Smooth muscle cell (in vitro differentiated cells): ENCODE results near the gene GRIA4. TPM values are rescaled to one million over a fixed set of nuclear protein-coding genes. Genes with fewer than 3 reads are reported as not detected.

Source experiments
- DNase-seq: peaks from one replicate; lab custom pipeline; 2025; ENCODE audit not compliant: unreplicated experiment; lab: John Stamatoyannopoulos, UW
- H2AFZ ChIP-seq: fragments of 200-600 bp; sonication (generic); 2 replicates; pipeline ENCODE4 v1.6.0; 2016; ENCODE audit warnings: antibody characterized with exemption, low read depth, mild to moderate bottlenecking
- H3F3A ChIP-seq: fragments of 200-600 bp; sonication (generic); 2 replicates; pipeline ENCODE4 v1.6.0; 2017; ENCODE audit warnings: antibody characterized with exemption, low read depth
- H3K27ac ChIP-seq: fragments of 200-600 bp; sonication (generic); 2 replicates; pipeline ENCODE4 v1.5.1; 2016; ENCODE audit warnings: low read depth, mild to moderate bottlenecking
- H3K27me3 ChIP-seq: fragments of 200-600 bp; sonication (generic); 2 replicates; pipeline ENCODE4 v1.6.1; 2016; ENCODE audit warnings: low read depth, mild to moderate bottlenecking
- H3K36me3 ChIP-seq: fragments of 200-600 bp; sonication (generic); 2 replicates; pipeline ENCODE4 v1.5.1; 2016; ENCODE audit warnings: low read depth
- H3K4me1 ChIP-seq: fragments of 200-600 bp; sonication (generic); 2 replicates; pipeline ENCODE4 v1.5.1; 2016; ENCODE audit warnings: low read depth
- H3K4me2 ChIP-seq: fragments of 200-600 bp; sonication (generic); 2 replicates; pipeline ENCODE4 v1.6.0; 2016; ENCODE audit warnings: mild to moderate bottlenecking
- H3K4me3 ChIP-seq: fragments of 200-600 bp; sonication (generic); 2 replicates; pipeline ENCODE4 v1.5.1; 2016; ENCODE audit warnings: mild to moderate bottlenecking
- H3K79me2 ChIP-seq: fragments of 200-600 bp; sonication (generic); 2 replicates; pipeline ENCODE4 v1.6.0; 2016; ENCODE audit warnings: low read depth, mild to moderate bottlenecking
- H3K9ac ChIP-seq: fragments of 200-600 bp; sonication (generic); 2 replicates; pipeline ENCODE4 v1.6.0; 2016; ENCODE audit warnings: low read depth
- H3K9me3 ChIP-seq: fragments of 200-600 bp; sonication (generic); replicated peaks from 2 replicates; pipeline ENCODE4 v1.5.1; 2016; ENCODE audit warnings: low read depth
- H4K20me1 ChIP-seq: fragments of 200-600 bp; sonication (generic); 2 replicates; pipeline ENCODE4 v1.6.0; 2016; ENCODE audit warnings: low read depth
- WGBS: methylation state at CpG from one replicate; pipeline ENCODE4 v1.1.7; 2016; ENCODE audit warnings: low lambda C conversion rate; 5-methylcytosine and 5-hydroxymethylcytosine counted together
- polyA plus RNA-seq: library from polyadenylated mRNA; unstranded; fragments of >200 nt; fragmentation: Nextera tagmentation; extraction: Ambion mirVana; gene quantifications from 2 replicates; pipeline ENCODE4 v1.2.1, GENCODE V29; 2016
- total RNA-seq: library from RNA; depleted of rRNA; stranded (reverse); fragments of >200 nt; gene quantifications from 2 replicates; pipeline ENCODE4 v1.2.3, GENCODE V29; 2014
- TF ChIP-seq, protein P1 (sequence below): fragments of 200-600 bp; sonication (generic); IDR thresholded peaks from 2 replicates; pipeline ENCODE4 v1.5.1; 2017; ENCODE audit warnings: borderline replicate concordance, mild to moderate bottlenecking, antibody characterized with exemption; ENCODE audit not compliant: insufficient read depth, poor library complexity, severe bottlenecking

The GRIA4 gene
- total and polyA plus RNA-seq, 2 experiments from 2014 or later = 3.1 TPM; not detected in 1

DNA sequence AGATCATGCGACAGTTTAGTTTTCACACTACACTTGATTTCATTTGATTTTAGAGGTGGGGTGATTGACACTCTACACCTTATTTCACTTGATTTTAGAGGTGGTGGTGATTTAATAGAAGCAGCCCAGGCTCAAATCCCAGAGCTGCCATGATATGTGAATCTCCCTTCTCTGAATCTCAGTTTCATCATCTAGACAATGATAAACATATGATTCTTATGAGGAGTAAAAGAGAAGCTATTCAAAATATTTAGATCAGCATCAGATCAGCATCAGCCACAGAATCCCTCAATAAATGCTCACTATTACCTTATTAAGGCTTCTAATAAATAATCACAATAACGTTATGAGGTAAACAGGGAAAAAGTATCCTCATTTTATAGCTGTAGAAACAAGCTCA, 313.4 kb downstream of the GRIA4 start:
- Histone ChIP-seq H3K27ac (no peak overlapping the region), H3K79me2 (no peaks in the 10 kb centered on the region), H3F3A (no peaks in the 10 kb centered on the region), H3K36me3 (no peaks in the 10 kb centered on the region), H2AFZ (no peak overlapping the region), H3K4me3 (no peak overlapping the region), H3K4me1 (no peaks in the 10 kb centered on the region), H3K9me3 (no peaks in the 10 kb centered on the region), H3K9ac (no peak overlapping the region), H4K20me1 (no peaks in the 10 kb centered on the region), H3K4me2 (no peak overlapping the region), H3K27me3 (no peaks in the 10 kb centered on the region)
- 89% methylated on average over 2 of the region's 2 CpGs for whole genome bisulfite sequencing
- no peak for DNase-seq
- TF ChIP-seq, protein P1, sequence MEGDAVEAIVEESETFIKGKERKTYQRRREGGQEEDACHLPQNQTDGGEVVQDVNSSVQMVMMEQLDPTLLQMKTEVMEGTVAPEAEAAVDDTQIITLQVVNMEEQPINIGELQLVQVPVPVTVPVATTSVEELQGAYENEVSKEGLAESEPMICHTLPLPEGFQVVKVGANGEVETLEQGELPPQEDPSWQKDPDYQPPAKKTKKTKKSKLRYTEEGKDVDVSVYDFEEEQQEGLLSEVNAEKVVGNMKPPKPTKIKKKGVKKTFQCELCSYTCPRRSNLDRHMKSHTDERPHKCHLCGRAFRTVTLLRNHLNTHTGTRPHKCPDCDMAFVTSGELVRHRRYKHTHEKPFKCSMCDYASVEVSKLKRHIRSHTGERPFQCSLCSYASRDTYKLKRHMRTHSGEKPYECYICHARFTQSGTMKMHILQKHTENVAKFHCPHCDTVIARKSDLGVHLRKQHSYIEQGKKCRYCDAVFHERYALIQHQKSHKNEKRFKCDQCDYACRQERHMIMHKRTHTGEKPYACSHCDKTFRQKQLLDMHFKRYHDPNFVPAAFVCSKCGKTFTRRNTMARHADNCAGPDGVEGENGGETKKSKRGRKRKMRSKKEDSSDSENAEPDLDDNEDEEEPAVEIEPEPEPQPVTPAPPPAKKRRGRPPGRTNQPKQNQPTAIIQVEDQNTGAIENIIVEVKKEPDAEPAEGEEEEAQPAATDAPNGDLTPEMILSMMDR = no peak

DNA sequence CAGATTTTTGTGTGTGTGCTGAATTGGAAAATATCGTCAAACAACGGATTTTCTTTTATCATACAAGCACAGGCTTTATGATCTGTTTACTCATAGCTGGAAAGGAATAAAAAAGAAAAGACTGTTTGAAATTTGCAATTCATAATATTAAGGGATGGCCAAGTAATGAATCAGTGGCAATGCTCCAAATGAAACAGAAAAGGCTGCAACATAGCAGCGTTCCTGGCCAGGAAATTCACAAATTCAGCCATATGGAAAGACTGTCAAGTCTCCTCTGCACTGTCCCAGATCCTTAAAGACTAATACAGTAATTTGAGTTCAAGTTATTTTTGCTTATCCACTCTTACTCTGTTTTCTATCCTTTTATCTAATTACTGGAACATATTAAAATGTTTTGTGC, 313.9 kb downstream of the GRIA4 start:
- H3K9me3 ChIP-seq = no peaks in the 10 kb centered on the region
- no peaks in the 10 kb centered on the region for H3K4me1 ChIP-seq
- no peak overlapping the region for H3K4me3 ChIP-seq
- H3F3A ChIP-seq = no peaks in the 10 kb centered on the region
- H2AFZ ChIP-seq = no peak overlapping the region
- no peak overlapping the region for H3K4me2 ChIP-seq
- no peaks in the 10 kb centered on the region for H3K36me3 ChIP-seq
- H4K20me1 ChIP-seq = no peaks in the 10 kb centered on the region
- no peaks in the 10 kb centered on the region for H3K79me2 ChIP-seq
- TF ChIP-seq, protein P1 = no peak
- no peak for DNase-seq
- 87% methylated on average over 3 of the region's 3 CpGs for WGBS
- H3K27me3 ChIP-seq = no peaks in the 10 kb centered on the region
- H3K27ac ChIP-seq = no peak overlapping the region
- H3K9ac ChIP-seq = no peak overlapping the region

DNA sequence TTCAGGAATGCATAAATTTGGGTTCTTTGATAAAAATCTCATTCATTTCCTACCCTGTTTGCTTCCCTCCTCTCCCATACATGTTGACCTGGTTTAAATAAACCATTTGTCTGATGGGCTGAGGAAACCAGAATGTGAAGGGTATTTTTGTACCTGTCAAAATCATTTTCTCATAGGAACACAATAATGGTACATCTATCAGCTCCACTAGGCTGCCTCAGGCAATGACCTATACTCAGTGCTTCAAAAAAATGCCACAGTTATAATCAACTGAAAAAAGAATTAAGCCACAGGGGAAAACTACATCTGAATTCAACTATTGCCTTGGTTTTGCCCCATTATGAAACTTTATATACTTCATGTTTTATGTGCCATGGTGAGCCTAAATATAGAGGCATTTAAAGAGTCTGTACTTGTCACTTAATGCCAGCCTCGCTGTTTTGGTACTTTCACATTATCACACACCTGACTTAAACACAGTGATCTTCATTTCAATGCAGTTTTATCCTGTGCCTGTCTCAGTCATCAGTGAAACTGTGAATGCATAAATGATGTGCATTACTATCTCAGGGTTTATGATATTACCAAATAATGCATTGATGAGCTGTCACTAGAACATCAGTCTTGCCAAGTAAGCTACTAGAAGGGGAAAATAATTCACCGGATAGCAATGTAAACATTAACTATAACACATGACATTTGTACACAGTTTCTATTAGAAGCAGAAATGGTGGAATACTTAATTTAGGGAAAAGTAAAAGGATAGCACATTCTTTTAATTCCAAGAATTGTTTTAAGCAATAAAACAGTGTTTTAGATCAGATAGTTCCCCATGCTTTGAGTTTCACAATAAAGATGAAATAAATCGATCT, 319.4 kb downstream of the GRIA4 start:
- no peaks in the 10 kb centered on the region for H4K20me1 ChIP-seq
- H3K79me2 ChIP-seq = no peaks in the 10 kb centered on the region
- H3K4me3 ChIP-seq = no peak overlapping the region
- H3K9me3 ChIP-seq = no peaks in the 10 kb centered on the region
- H2AFZ ChIP-seq = no peak overlapping the region
- no peak overlapping the region for H3K9ac ChIP-seq
- TF ChIP-seq, protein P1 = no peak
- DNase-seq = no peak
- H3K27ac ChIP-seq = no peak overlapping the region
- H3K27me3 ChIP-seq = no peaks in the 10 kb centered on the region
- H3K36me3 ChIP-seq = no peaks in the 10 kb centered on the region
- 80% methylated on average over 3 of the region's 3 CpGs for WGBS
- H3K4me2 ChIP-seq = no peak overlapping the region
- no peaks in the 10 kb centered on the region for H3K4me1 ChIP-seq
- H3F3A ChIP-seq = no peaks in the 10 kb centered on the region

DNA sequence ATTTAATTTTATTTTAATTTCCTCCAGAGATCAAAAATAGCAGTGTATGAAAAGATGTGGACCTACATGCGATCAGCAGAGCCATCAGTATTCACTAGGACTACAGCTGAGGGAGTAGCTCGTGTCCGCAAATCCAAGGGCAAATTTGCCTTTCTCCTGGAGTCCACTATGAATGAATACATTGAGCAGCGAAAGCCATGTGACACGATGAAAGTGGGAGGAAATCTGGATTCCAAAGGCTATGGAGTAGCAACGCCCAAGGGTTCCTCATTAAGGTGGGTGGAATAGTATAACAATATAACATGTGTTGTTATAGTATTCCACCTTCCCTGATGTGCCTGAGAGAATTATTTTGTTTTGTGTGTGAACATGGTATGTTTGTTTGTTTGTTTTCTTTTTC, 323.8 kb downstream of the GRIA4 start:
- Histone ChIP-seq H2AFZ (no peak overlapping the region), H3K4me3 (no peak overlapping the region), H3K9ac (no peak overlapping the region), H3K4me1 (peaks cover 3% of the 10 kb centered on the region), H3K36me3 (no peaks in the 10 kb centered on the region), H3K9me3 (no peaks in the 10 kb centered on the region), H4K20me1 (no peaks in the 10 kb centered on the region), H3K27me3 (no peaks in the 10 kb centered on the region), H3F3A (no peaks in the 10 kb centered on the region), H3K79me2 (no peaks in the 10 kb centered on the region), H3K4me2 (no peak overlapping the region), H3K27ac (no peak overlapping the region)
- no peak for DNase-seq
- WGBS = 95% methylated on average over 6 of the region's 6 CpGs
- TF ChIP-seq, protein P1 = no peak
